K562 (cell line): ENCODE results near the gene HSPA1B. TPM values are rescaled to one million over a fixed set of nuclear protein-coding genes. Genes with fewer than 3 reads are reported as not detected.

ENCODE experiments used
- ARID1B ChIP-seq: fragments of 450-650 bp; IDR thresholded peaks from 2 replicates; pipeline ENCODE4 v1.6.1; 2016; ENCODE audit warnings: antibody characterized with exemption, mild to moderate bottlenecking, inconsistent platforms
- CXXC5 ChIP-seq: fragments of 250-450 bp; sonication (Bioruptor Pico); IDR thresholded peaks from 2 replicates; pipeline ENCODE4 v1.8.0; 2022; ENCODE audit warnings: inconsistent platforms, mild to moderate bottlenecking, moderate library complexity
- FOXJ3 ChIP-seq: sonication (generic); formaldehyde crosslinking; IDR thresholded peaks from 2 replicates; pipeline ENCODE4 v1.4.0; 2020; ENCODE audit warnings: mild to moderate bottlenecking, missing genetic modification reagents
- KAT7 ChIP-seq: sonication (generic); formaldehyde crosslinking; IDR thresholded peaks from 2 replicates; pipeline ENCODE4 v1.8.0; 2022; ENCODE audit warnings: missing genetic modification reagents, mild to moderate bottlenecking, borderline replicate concordance
- MCM3 ChIP-seq: fragments of 450-650 bp; IDR thresholded peaks from 2 replicates; pipeline ENCODE4 v1.6.1; 2016
- MYNN ChIP-seq, 2 experiments: sonication (generic); formaldehyde crosslinking in 1 of 2; IDR thresholded peaks; 2 replicates each; pipeline versions ENCODE4 v1.5.0 to v1.6.1; 2016 to 2020; ENCODE audit warnings: antibody characterized with exemption in 1 of 2, missing genetic modification reagents in 1 of 2
- NUFIP1 ChIP-seq: fragments of 450-650 bp; IDR thresholded peaks from 2 replicates; pipeline ENCODE4 v1.6.1; 2018; ENCODE audit not compliant: partially characterized antibody
- PHTF2 ChIP-seq: fragments of 250-450 bp; sonication (Bioruptor Pico); IDR thresholded peaks from 2 replicates; pipeline ENCODE4 v1.5.0; 2021; ENCODE audit warnings: mild to moderate bottlenecking
- RFX7 ChIP-seq: fragments of 250-450 bp; sonication (Bioruptor Pico); IDR thresholded peaks from 2 replicates; pipeline ENCODE4 v1.5.1; 2021; ENCODE audit warnings: mild to moderate bottlenecking
- ZBTB49 ChIP-seq: sonication (generic); formaldehyde crosslinking; IDR thresholded peaks from 2 replicates; pipeline ENCODE4 v1.8.0; 2022; ENCODE audit warnings: missing genetic modification reagents, mild to moderate bottlenecking, borderline replicate concordance
- ZNF407 ChIP-seq: fragments of 450-650 bp; IDR thresholded peaks from 2 replicates; pipeline ENCODE4 v1.6.1; 2016; ENCODE audit warnings: low read depth
- ZSCAN32 ChIP-seq: fragments of 450-650 bp; formaldehyde crosslinking; IDR thresholded peaks from 2 replicates; pipeline ENCODE4 v1.4.0; 2020; ENCODE audit warnings: mild to moderate bottlenecking, moderate library complexity
- polyA plus RNA-seq, 8 experiments: library from polyadenylated mRNA; depleted of rRNA in 4 of 8; stranded (reverse) in 5 of 8; unstranded in 3 of 8; fragments of >200 nt; fragmentation: Nextera tagmentation in 2 of 8; fragmentation: Illumina TruSeq in 1 of 8; extraction: Ambion mirVana in 2 of 8; extraction: Trizol in 1 of 8; gene quantifications; 2 replicates each; pipeline versions ENCODE4 v1.2.1 to v1.2.3, GENCODE V29; 2011 to 2014; ENCODE audit warnings: inconsistent platforms in 1 of 8, missing spikeins in 1 of 8
- total RNA-seq, 7 experiments: library from RNA; depleted of rRNA in 6 of 7; stranded (reverse); fragments of >200 nt in 6 of 7; fragmentation: Illumina TruSeq in 2 of 7; extraction: Trizol in 2 of 7; gene quantifications; 2 replicates each; pipeline versions ENCODE4 v1.2.1 to v1.2.3, GENCODE V29; 2011 to 2021; ENCODE audit warnings: low replicate concordance in 1 of 7
- TF ChIP-seq, protein P1 (sequence below): fragments of 450-650 bp; formaldehyde crosslinking; IDR thresholded peaks from 2 replicates; pipeline ENCODE4 v1.4.0; 2020; ENCODE audit warnings: mild to moderate bottlenecking, moderate library complexity
- TF ChIP-seq, protein P2 (sequence below): fragments of 450-650 bp; formaldehyde crosslinking; IDR thresholded peaks from 2 replicates; pipeline ENCODE4 v1.4.0; 2020; ENCODE audit warnings: mild to moderate bottlenecking, moderate library complexity

The HSPA1B gene
- total and polyA plus RNA-seq, 9 of the 15 experiments (the other 6 are each of a cell fraction or from before 2014, with no cell fraction given) = 0.27 to 227 (median 51.2) TPM

GRCh38 chr6:31829633-31830283, 2.2 kb downstream of the HSPA1B start (continued):
- TF ChIP-seq, protein P1, sequence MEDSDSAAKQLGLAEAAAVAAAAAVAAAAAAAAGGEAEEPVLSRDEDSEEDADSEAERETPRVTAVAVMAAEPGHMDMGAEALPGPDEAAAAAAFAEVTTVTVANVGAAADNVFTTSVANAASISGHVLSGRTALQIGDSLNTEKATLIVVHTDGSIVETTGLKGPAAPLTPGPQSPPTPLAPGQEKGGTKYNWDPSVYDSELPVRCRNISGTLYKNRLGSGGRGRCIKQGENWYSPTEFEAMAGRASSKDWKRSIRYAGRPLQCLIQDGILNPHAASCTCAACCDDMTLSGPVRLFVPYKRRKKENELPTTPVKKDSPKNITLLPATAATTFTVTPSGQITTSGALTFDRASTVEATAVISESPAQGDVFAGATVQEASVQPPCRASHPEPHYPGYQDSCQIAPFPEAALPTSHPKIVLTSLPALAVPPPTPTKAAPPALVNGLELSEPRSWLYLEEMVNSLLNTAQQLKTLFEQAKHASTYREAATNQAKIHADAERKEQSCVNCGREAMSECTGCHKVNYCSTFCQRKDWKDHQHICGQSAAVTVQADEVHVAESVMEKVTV (CRISPR knock-in tag) = peak; percentile 44
- TF ChIP-seq PHTF2 (CRISPR knock-in tag) (peak; percentile 99; the same call in 1 of the 2 replicates), KAT7 (CRISPR knock-in tag) (no peak), CXXC5 (CRISPR knock-in tag) (peak; percentile 12; the same call in 1 of the 2 replicates), ARID1B (no peak), MCM3 (no peak), NUFIP1 (no peak), MYNN (IDR thresholded peaks at IDR 0.05) (no peak), MYNN (CRISPR knock-in tag; IDR thresholded peaks at IDR 0.05) (no peak), ZBTB49 (CRISPR knock-in tag) (no peak), RFX7 (CRISPR knock-in tag) (no peak), ZNF407 (no peak), FOXJ3 (no peak), ZSCAN32 (peak; percentile 70)
- TF ChIP-seq, protein P2, sequence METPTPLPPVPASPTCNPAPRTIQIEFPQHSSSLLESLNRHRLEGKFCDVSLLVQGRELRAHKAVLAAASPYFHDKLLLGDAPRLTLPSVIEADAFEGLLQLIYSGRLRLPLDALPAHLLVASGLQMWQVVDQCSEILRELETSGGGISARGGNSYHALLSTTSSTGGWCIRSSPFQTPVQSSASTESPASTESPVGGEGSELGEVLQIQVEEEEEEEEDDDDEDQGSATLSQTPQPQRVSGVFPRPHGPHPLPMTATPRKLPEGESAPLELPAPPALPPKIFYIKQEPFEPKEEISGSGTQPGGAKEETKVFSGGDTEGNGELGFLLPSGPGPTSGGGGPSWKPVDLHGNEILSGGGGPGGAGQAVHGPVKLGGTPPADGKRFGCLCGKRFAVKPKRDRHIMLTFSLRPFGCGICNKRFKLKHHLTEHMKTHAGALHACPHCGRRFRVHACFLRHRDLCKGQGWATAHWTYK (CRISPR knock-in tag) = peak; percentile 72
